Hepatocyte (in vitro differentiated cells): ENCODE results near the gene FBXL5.

Source experiments
- CTCF ChIP-seq: fragments of 200-600 bp; sonication (generic); IDR thresholded peaks from 2 replicates; pipeline ENCODE4 v1.5.1; 2016; ENCODE audit warnings: antibody characterized with exemption, mild to moderate bottlenecking; ENCODE audit not compliant: poor library complexity
- EZH2 ChIP-seq: fragments of 200-600 bp; sonication (generic); IDR thresholded peaks from 2 replicates; pipeline ENCODE4 v1.6.1; 2016; ENCODE audit warnings: antibody characterized with exemption, mild to moderate bottlenecking, borderline replicate concordance
- EZH2phosphoT487 ChIP-seq: fragments of 200-600 bp; sonication (generic); IDR thresholded peaks from one replicate; pipeline ENCODE4 v1.6.1; 2018; ENCODE audit warnings: antibody characterized with exemption, mild to moderate bottlenecking, low read depth, moderate library complexity; ENCODE audit not compliant: unreplicated experiment, severe bottlenecking

DNA sequence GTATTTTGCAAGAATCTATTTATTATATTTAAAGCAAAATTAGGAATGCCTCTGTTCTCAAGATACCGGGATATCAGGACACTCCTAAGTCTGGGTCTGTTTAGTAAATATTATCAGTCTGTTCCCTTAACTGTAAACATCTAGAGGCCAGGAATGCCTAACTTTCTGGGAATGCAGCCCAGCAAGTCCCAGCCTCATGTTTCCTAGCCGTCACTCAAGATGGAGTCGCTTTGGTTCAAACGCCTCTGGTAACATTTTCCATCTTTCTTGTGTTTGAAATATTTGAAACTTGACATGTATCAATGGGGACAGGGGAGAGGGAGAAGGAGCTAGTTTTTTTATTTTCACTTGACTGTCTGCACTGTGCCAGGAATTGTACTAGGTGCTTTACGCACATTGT, 85.4 kb downstream of the FBXL5 start:
- TF ChIP-seq CTCF, result no peak
- TF ChIP-seq EZH2phosphoT487, result no peak
- no peak for TF ChIP-seq EZH2
